ENCODE data around the gene TAP1. TPM values are rescaled to one million over a fixed set of nuclear protein-coding genes. Genes with fewer than 3 reads are reported as not detected.

Gene TAP1
- total and polyA plus RNA-seq, 2 of the 8 experiments (the other 6 are each of a cell fraction or from before 2014, with no cell fraction given) = 16.8 to 22.0 TPM

- Histone ChIP-seq H3K27ac (ENCODE audit: low read depth, low read length) (no peak overlapping the region), H3K4me3 (ENCODE audit: extremely low read depth in 1 of 4, insufficient read depth in 2 of 4, low read depth in 3 of 4, low read length in 4 of 4) (no peak overlapping the region), H2BK20ac (ENCODE audit: low read length) (no peak overlapping the region)
- TF ChIP-seq CHD2 (IDR thresholded peaks at IDR 0.05; ENCODE audit: low read length) (no peak), SUZ12 (IDR thresholded peaks at IDR 0.05; ENCODE audit: low read length) (no peak), NRF1 (IDR thresholded peaks at IDR 0.05; ENCODE audit: low read depth, low read length) (no peak), RXRA (IDR thresholded peaks at IDR 0.05; ENCODE audit: insufficient read depth, low read depth, low read length) (no peak), RFX5 (IDR thresholded peaks at IDR 0.05; ENCODE audit: borderline replicate concordance, low read depth, low read length) (no peak), PHF8 (conservative IDR thresholded peaks at IDR 0.05; ENCODE audit: low read depth, low read length) (no peak), FOSL1 (IDR thresholded peaks at IDR 0.05; ENCODE audit: insufficient read depth, low read depth, low read length) (no peak), TAF7 (optimal IDR thresholded peaks at IDR 0.05; ENCODE audit: borderline replicate concordance, low read depth, low read length) (no peak), CBX8 (IDR thresholded peaks at IDR 0.05; ENCODE audit: borderline replicate concordance, low read depth, low read length) (no peak), KDM5A (IDR thresholded peaks at IDR 0.05; ENCODE audit: low read length) (no peak), POLR2A (IDR thresholded peaks at IDR 0.05; ENCODE audit: control extremely low read depth in 1 of 2, low read depth in 2 of 2, low read length in 2 of 2) (no peak), CTBP2 (IDR thresholded peaks at IDR 0.05; ENCODE audit: borderline replicate concordance, insufficient read depth, insufficient read length, low read length) (no peak), KDM1A (IDR thresholded peaks at IDR 0.05; ENCODE audit: borderline replicate concordance, low read length) (no peak), RBBP5 (IDR thresholded peaks at IDR 0.05; ENCODE audit: borderline replicate concordance, low read depth, low read length) (no peak)
Observed at GRCh38 chr6:32879691-32880090, 26.2 kb upstream of the TAP1 start.

More at GRCh38 chr6:32879691-32880090, 26.2 kb upstream of the TAP1 start:
- Histone ChIP-seq H4K5ac (ENCODE audit: insufficient read length, low read depth, low read length) (no peak overlapping the region), H3K4me1 (replicated peaks in 1 of 4; ENCODE audit: control insufficient read depth in 3 of 4, insufficient read depth in 4 of 4, low read length in 3 of 4) (no peaks in the 10 kb centered on the region), H3K9me3 (ENCODE audit: insufficient read depth in 2 of 2, low read depth in 1 of 2, low read length in 1 of 2) (no peaks in the 10 kb centered on the region), H3K9ac (replicated peaks in 1 of 4; ENCODE audit: extremely low read depth in 1 of 4, low read depth in 3 of 4, low read length in 3 of 4) (no peak overlapping the region), H2BK5ac (ENCODE audit: low read depth, low read length) (no peak overlapping the region), H2BK15ac (ENCODE audit: low read length) (no peak overlapping the region), H2BK12ac (ENCODE audit: low read depth, low read length) (no peak overlapping the region), H3K27me3 (replicated peaks in 1 of 4; ENCODE audit: control insufficient read depth in 3 of 4, extremely low read depth in 1 of 4, insufficient read depth in 3 of 4, low read length in 3 of 4) (no peaks in the 10 kb centered on the region), H2BK120ac (replicated peaks; ENCODE audit: low read depth, low read length) (no peak overlapping the region), H3K79me1 (ENCODE audit: low read depth, low read length) (no peaks in the 10 kb centered on the region), H3K18ac (ENCODE audit: extremely low read depth, low read length) (no peak overlapping the region), H3K23ac (ENCODE audit: insufficient read length) (no peak overlapping the region), H3K14ac (ENCODE audit: insufficient read length) (no peak overlapping the region), H4K91ac (replicated peaks; ENCODE audit: insufficient read length, low read length) (no peak overlapping the region), H2AK5ac (ENCODE audit: low read depth, low read length) (no peak overlapping the region), H4K20me1 (replicated peaks in 1 of 2; ENCODE audit: control insufficient read depth in 1 of 2, insufficient read depth in 2 of 2, low read length in 2 of 2) (no peaks in the 10 kb centered on the region), H3K36me3 (ENCODE audit: control insufficient read depth in 2 of 4, insufficient read depth in 4 of 4, low read length in 3 of 4) (no peaks in the 10 kb centered on the region), H3K4ac (replicated peaks; ENCODE audit: insufficient read length, low read depth, low read length) (no peak overlapping the region), H4K8ac (ENCODE audit: extremely low read depth, insufficient read depth, low read length) (no peak overlapping the region), H3K4me2 (ENCODE audit: insufficient read depth in 1 of 2, low read depth in 2 of 2, low read length in 2 of 2) (no peak overlapping the region), H2AFZ (ENCODE audit: low read length) (no peak overlapping the region), H3K79me2 (ENCODE audit: control insufficient read depth in 1 of 2, insufficient read depth in 2 of 2, low read length in 2 of 2) (no peaks in the 10 kb centered on the region), H3K56ac (replicated peaks; ENCODE audit: insufficient read length, low read depth, low read length) (no peak overlapping the region), H3K23me2 (ENCODE audit: low read depth, low read length) (no peaks in the 10 kb centered on the region)
- WGBS, 2 experiments (ENCODE audit: extremely low coverage in 1 of 2, insufficient coverage in 1 of 2, insufficient read length in 1 of 2, insufficient replicate concordance in 2 of 2, low coverage in 1 of 2, low lambda C conversion rate in 2 of 2, missing lambda C conversion rate in 1 of 2) = 98% methylated on average over 35 of the region's 35 CpGs; no CpG with 5 or more reads in 1 of the 2 experiments
- no peak for FAIRE-seq
- ChIA-PET POLR2A (ENCODE audit: partially characterized antibody) (interaction anchor here (2.7 kb wide), 1 partner anchor 90 kb away, joined by 7 read pairs; no protein-coding TSS in a partner anchor), CTCF (ENCODE audit: partially characterized antibody) (interaction anchor here (0.9 to 2.6 kb wide), 5 partner anchors 11 to 68 kb away, joined by 3 to 20 read pairs (median 5); partner anchors contain the start of gene TAP2)
- DNase-seq (ENCODE audit: low read depth in 1 of 2, low spot score in 2 of 2) = no peak

Measured in H1 (cell line).